B cell (primary cell): ENCODE measurements around the gene PSMB8. TPM values are rescaled to one million over a fixed set of nuclear protein-coding genes. Genes with fewer than 3 reads are reported as not detected.
A peak's percentile ranks its signal among the peaks of the same experiment; 100 is the strongest.

Source experiments
- ATAC-seq: fragments of 200-7000 bp; cut with Tn5 transposase; one replicate; pipeline ENCODE4 v1.10.0; 2021; ENCODE audit warnings: low read depth, mild to moderate bottlenecking, moderate number of reproducible peaks, moderate library complexity
- CTCF ChIA-PET: fragments of 350-600 bp; sonication (Branson Sonifier 250); formaldehyde crosslinking; loops from one replicate; lab custom pipeline; 2021; ENCODE audit warnings: antibody characterized with exemption, inconsistent platforms; lab: Charles Lee
- POLR2A ChIA-PET: fragments of 350-600 bp; sonication (Branson Sonifier 250); formaldehyde crosslinking; loops from one replicate; lab custom pipeline; 2021; ENCODE audit warnings: antibody characterized with exemption; lab: Charles Lee
- DNase-seq: peaks from one replicate; pipeline ENCODE4 v3.0.0; 2013
- H2AFZ ChIP-seq: 2 replicates; pipeline ENCODE4 v1.6.1; 2012; ENCODE audit warnings: mild to moderate bottlenecking, low read depth, low read length; ENCODE audit not compliant: insufficient read depth, poor library complexity, severe bottlenecking
- H3K27ac ChIP-seq, 2 donors: 1 replicate in 1 of 2; 2 replicates in 1 of 2; pipeline ENCODE4 v1.5.1; 2012 to 2013; ENCODE audit warnings: low read length in 2 of 2, mild to moderate bottlenecking in 2 of 2, moderate library complexity in 1 of 2
- H3K27me3 ChIP-seq, 4 experiments: fragments of 200-600 bp in 1 of 4; sonication (generic) in 1 of 4; replicated peaks in 1 of 4; 1 replicate in 2 of 4; 2 replicates in 2 of 4; pipeline versions ENCODE4 v1.6.1 to v1.7.0; 2013 to 2016; ENCODE audit warnings: low read length in 3 of 4, mild to moderate bottlenecking in 2 of 4, mixed read lengths in 1 of 4, moderate library complexity in 1 of 4; ENCODE audit not compliant: insufficient read depth in 4 of 4, control insufficient read depth in 3 of 4; ENCODE audit errors: control extremely low read depth in 1 of 4
- H3K36me3 ChIP-seq, 2 experiments: replicated peaks in 1 of 2; 1 replicate in 1 of 2; 2 replicates in 1 of 2; pipeline versions ENCODE4 v1.6.1 to v1.7.1; 2013; ENCODE audit warnings: low read length in 1 of 2; ENCODE audit not compliant: insufficient read depth in 2 of 2, control insufficient read depth in 1 of 2; ENCODE audit errors: control extremely low read depth in 1 of 2, extremely low read depth in 1 of 2
- H3K4me1 ChIP-seq, 2 donors: fragments of 200-600 bp in 1 of 2; sonication (generic) in 1 of 2; 1 replicate in 1 of 2; 2 replicates in 1 of 2; pipeline versions ENCODE4 v1.5.1 to v1.6.1; 2013 to 2017; ENCODE audit warnings: low read length in 2 of 2; ENCODE audit not compliant: control insufficient read depth in 2 of 2, insufficient read depth in 2 of 2
- H3K4me2 ChIP-seq: replicated peaks from 2 replicates; pipeline ENCODE3; 2012; ENCODE audit warnings: mild to moderate bottlenecking, low read depth, low read length; ENCODE audit not compliant: poor library complexity, severe bottlenecking
- H3K4me3 ChIP-seq, 5 experiments: fragments of 200-600 bp in 1 of 5; sonication (generic) in 1 of 5; 1 replicate in 3 of 5; 2 replicates in 2 of 5; pipeline versions ENCODE4 v1.5.1 to v1.7.0; 2011 to 2016; ENCODE audit warnings: low read length in 4 of 5, mild to moderate bottlenecking in 4 of 5, low read depth in 2 of 5, control low read depth in 1 of 5, moderate library complexity in 1 of 5; ENCODE audit not compliant: insufficient read depth in 1 of 5; ENCODE audit errors: control extremely low read depth in 1 of 5, extremely low read depth in 1 of 5
- H3K79me2 ChIP-seq: fragments of 200-600 bp; sonication (generic); one replicate; pipeline ENCODE4 v1.6.0; 2016; ENCODE audit warnings: low read length; ENCODE audit not compliant: control insufficient read depth, insufficient read depth
- H3K9ac ChIP-seq: fragments of 200-600 bp; sonication (generic); 2 replicates; pipeline ENCODE4 v1.6.1; 2017; ENCODE audit warnings: mild to moderate bottlenecking, low read length, moderate library complexity
- H3K9me3 ChIP-seq, 3 donors: one replicate each; pipeline versions ENCODE4 v1.6.1 to v1.7.1; 2013; ENCODE audit warnings: low read length in 2 of 3; ENCODE audit not compliant: control insufficient read depth in 2 of 3, insufficient read depth in 1 of 3; ENCODE audit errors: control extremely low read depth in 1 of 3
- H4K20me1 ChIP-seq: 2 replicates; pipeline ENCODE4 v1.6.0; 2012; ENCODE audit warnings: mild to moderate bottlenecking, low read length; ENCODE audit not compliant: insufficient read depth, control insufficient read depth, poor library complexity, severe bottlenecking
- H3K27ac Mint-ChIP-seq: one replicate; pipeline ENCODE4 v1.8.0; 2021; ENCODE audit warnings: mixed read lengths
- H3K27me3 Mint-ChIP-seq: one replicate; pipeline ENCODE4 v1.8.0; 2021; ENCODE audit warnings: mixed read lengths
- H3K4me1 Mint-ChIP-seq: one replicate; pipeline ENCODE4 v1.8.0; 2021; ENCODE audit warnings: mixed read lengths
- H3K4me3 Mint-ChIP-seq: one replicate; pipeline ENCODE4 v1.8.0; 2021; ENCODE audit warnings: mixed read lengths
- H3K9me3 Mint-ChIP-seq: one replicate; pipeline ENCODE4 v1.8.0; 2022; ENCODE audit warnings: mixed read lengths; ENCODE audit not compliant: insufficient read depth
- CTCF ChIP-seq: fragments of 200-600 bp; IDR thresholded peaks from one replicate; pipeline ENCODE4 v1.8.0; 2022; ENCODE audit warnings: antibody characterized with exemption, mild to moderate bottlenecking
- EZH2 ChIP-seq: IDR thresholded peaks from 2 replicates; pipeline ENCODE4 v1.6.1; 2012; ENCODE audit warnings: borderline replicate concordance, low read depth, mild to moderate bottlenecking, moderate library complexity, low read length; ENCODE audit not compliant: insufficient read depth, poor library complexity, severe bottlenecking
- WGBS: methylation state at CpG from one replicate; pipeline ENCODE4 v1.1.5; 2013; ENCODE audit warnings: missing lambda C conversion rate; ENCODE audit not compliant: insufficient coverage; 5-methylcytosine and 5-hydroxymethylcytosine counted together
- intact Hi-C: fragments of 100-400 bp; cut with micrococcal nuclease; formaldehyde crosslinking; loops from one replicate; pipeline ENCODE4 v1.10.0; 2022
- polyA plus RNA-seq: library from polyadenylated mRNA; depleted of rRNA; stranded (reverse); fragments of >200 nt; gene quantifications from 2 replicates; pipeline ENCODE4 v1.2.3, GENCODE V29; 2012
- total RNA-seq, 2 donors: library from RNA; stranded (reverse); fragments of 120-200 nt in 1 of 2; gene quantifications; 1 replicate in 1 of 2; 2 replicates in 1 of 2; pipeline versions ENCODE4 v1.2.3 to v1.2.4, GENCODE V29; 2013 to 2022

PSMB8 gene
- total and polyA plus RNA-seq, 2 donors (not counting 1 experiment from before 2014, with no cell fraction given): 129 to 256 TPM

GRCh38 chr6:32852018-32852843 is 8.4 kb upstream of the PSMB8 start:
- peak overlapping the region; percentile 91 to 98 (median 94) for H3K4me3 ChIP-seq
- no peaks in the 10 kb centered on the region for H3K9me3 Mint-ChIP-seq
- intact Hi-C loops: no loop called here
- DNase-seq (no peak), ATAC-seq (no peak)
- H4K20me1 ChIP-seq: peaks cover 16% of the 10 kb centered on the region
- peak overlapping the region; percentile 82 for H3K4me2 ChIP-seq
- no peak for TF ChIP-seq EZH2
- no peak for TF ChIP-seq CTCF
- peaks cover 64 to 68% of the 10 kb centered on the region in 2 donors for H3K4me1 ChIP-seq
- 50% methylated on average over 16 of the region's 23 CpGs for WGBS
- no peaks in the 10 kb centered on the region for H3K9me3 ChIP-seq
- H3K4me3 Mint-ChIP-seq: peak overlapping the region; percentile 99
- no peaks in the 10 kb centered on the region for H3K27me3 ChIP-seq
- H2AFZ ChIP-seq: peak overlapping the region; percentile 86
- H3K27ac Mint-ChIP-seq: peak overlapping the region; percentile 100
- H3K79me2 ChIP-seq: peaks cover 100% of the 10 kb centered on the region
- POLR2A ChIA-PET: interaction anchor here (0.6 to 6.4 kb wide), 9 partner anchors 11 to 418 kb away, joined by 3 to 282 read pairs (median 11); partner anchors contain the start of genes BRD2, HLA-DMA, PSMB8 and TAP2
- H3K4me1 Mint-ChIP-seq: peaks cover 77% of the 10 kb centered on the region
- no peaks in the 10 kb centered on the region for H3K27me3 Mint-ChIP-seq
- peak overlapping the region; percentile 99 for H3K9ac ChIP-seq
- H3K36me3 ChIP-seq: peaks cover 21 to 63% of the 10 kb centered on the region in 2 experiments
- CTCF ChIA-PET: interaction anchor here (1.3 to 8.1 kb wide), 8 partner anchors 9 to 439 kb away, joined by 4 to 359 read pairs (median 20); partner anchors contain the start of genes HLA-DPA1, PSMB8 and TAP2
- peak overlapping the region; percentile 98 to 99 for H3K27ac ChIP-seq
